ENCODE data around the gene PTP4A2. TPM values are rescaled to one million over a fixed set of nuclear protein-coding genes. Genes with fewer than 3 reads are reported as not detected.
A peak's percentile ranks its signal among the peaks of the same experiment; 100 is the strongest.

PTP4A2 gene
- total and polyA plus RNA-seq, 2 donors from 2014 or later = 130 to 236 TPM

DNA sequence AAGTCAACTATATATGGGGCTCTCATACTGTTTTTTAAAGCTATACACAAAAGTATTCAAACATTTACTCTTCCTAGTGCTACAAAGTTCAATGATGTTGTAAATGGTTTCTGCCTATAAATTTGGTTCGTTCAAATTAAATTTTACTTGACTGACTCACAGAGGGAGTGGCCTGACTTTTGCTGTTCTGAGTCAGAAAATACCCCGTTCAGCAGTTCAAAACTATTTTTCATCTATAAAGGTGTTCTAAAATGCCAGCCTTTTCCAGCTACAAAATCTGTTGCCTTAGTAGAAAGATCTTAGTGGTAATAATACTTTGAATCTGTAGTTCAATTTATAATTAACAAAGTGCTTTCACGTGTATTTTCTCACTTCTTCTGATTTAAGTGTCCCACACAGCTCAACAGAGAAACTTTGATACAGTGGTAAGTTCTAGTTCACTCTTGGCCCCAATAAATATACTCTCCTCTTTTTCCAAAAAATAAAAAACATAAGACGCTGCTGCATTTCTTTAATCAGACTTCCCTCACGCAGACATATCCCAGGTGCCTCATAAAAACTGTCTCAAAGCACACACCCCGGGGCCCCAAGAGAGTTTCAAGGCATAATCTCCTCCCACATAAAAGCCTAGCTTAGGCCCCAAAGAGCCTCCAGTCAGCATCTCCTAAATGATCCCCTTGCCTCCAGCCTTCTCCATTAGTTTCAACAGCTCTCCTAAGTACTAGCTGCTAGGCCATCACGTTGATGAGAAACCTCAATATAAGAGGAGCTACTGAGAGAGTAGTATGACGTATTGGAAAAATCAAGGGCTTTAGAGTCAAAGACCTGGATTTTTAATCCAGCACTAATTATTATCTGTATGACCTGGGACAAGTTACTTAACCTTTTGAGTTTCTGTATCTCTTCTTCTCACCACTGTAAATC lies 3.2 kb downstream of the PTP4A2 start:
- Histone ChIP-seq H3K4me3 (ENCODE audit: low read length in 3 of 3) (no peak overlapping the region), H3K36me3 (ENCODE audit: control insufficient read depth in 2 of 3, insufficient read depth in 3 of 3, low read length in 3 of 3) (no peaks in the 10 kb centered on the region), H3K27me3 (ENCODE audit: control insufficient read depth, insufficient read depth, low read length) (no peaks in the 10 kb centered on the region), H3K27ac (ENCODE audit: low read depth in 2 of 2, low read length in 2 of 2) (peak overlapping the region in 1 of 2 donors; percentile 62), H3K9me3 (ENCODE audit: control insufficient read depth in 2 of 3, insufficient read depth in 1 of 3, low read length in 3 of 3) (no peaks in the 10 kb centered on the region), H3K4me1 (ENCODE audit: control insufficient read depth in 2 of 3, insufficient read depth in 2 of 3, low read depth in 1 of 3, low read length in 3 of 3) (peaks cover 2 to 28% (median 28%) of the 10 kb centered on the region in 3 donors), H3K9ac (ENCODE audit: low read length in 3 of 3) (peak overlapping the region in 2 of 3 donors; percentile 2 to 33)
- DNase-seq (peak in 1 of 5 donors; percentile 15), FAIRE-seq (no peak)
- intact Hi-C loops (cut with DNase I) = no loop called here
- TF ChIP-seq, protein P1, sequence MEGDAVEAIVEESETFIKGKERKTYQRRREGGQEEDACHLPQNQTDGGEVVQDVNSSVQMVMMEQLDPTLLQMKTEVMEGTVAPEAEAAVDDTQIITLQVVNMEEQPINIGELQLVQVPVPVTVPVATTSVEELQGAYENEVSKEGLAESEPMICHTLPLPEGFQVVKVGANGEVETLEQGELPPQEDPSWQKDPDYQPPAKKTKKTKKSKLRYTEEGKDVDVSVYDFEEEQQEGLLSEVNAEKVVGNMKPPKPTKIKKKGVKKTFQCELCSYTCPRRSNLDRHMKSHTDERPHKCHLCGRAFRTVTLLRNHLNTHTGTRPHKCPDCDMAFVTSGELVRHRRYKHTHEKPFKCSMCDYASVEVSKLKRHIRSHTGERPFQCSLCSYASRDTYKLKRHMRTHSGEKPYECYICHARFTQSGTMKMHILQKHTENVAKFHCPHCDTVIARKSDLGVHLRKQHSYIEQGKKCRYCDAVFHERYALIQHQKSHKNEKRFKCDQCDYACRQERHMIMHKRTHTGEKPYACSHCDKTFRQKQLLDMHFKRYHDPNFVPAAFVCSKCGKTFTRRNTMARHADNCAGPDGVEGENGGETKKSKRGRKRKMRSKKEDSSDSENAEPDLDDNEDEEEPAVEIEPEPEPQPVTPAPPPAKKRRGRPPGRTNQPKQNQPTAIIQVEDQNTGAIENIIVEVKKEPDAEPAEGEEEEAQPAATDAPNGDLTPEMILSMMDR (IDR thresholded peaks at IDR 0.05; ENCODE audit: borderline replicate concordance, extremely low read depth, insufficient read depth) = no peak

DNA sequence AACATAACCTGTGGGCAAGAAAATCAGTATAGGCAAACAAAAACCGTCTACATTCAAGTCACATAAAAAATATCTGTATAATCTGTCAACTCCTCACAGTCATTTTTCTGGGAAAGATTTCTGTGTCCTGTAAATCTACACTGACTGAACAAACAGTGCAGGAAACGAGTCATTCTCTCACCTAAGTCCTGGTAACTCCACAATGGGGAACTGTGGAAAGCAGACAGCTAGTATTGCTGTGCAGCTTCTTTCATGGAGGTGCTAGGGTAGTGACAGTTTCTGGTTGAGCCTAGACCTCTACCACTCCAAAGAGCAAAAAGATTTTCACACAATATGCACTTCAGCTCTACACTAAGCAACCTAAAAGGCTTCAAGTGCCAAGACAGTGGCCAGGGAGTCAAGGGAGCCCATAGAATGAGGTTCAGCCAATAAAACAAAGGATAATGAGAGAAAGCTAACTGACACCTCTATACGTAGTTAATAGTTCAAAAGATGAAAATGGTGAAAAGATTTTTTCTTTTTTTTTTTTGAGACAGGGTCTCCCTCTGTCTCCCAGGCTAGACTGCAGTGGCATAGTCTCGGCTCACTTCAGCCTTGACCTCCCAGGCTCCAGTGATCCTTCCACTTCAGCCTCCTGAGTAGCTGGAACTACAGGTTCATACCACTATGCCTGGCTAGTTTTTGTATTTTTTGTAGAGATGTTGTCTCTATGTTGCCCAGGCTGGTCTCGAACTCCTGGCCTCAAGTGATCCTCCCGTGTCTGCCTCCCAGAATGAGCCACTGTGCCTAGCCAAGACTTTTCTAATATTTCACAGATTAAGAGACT lies 5.5 kb downstream of the PTP4A2 start:
- intact Hi-C loops (cut with DNase I) = no loop called here
- Histone ChIP-seq H3K4me1 (ENCODE audit: control insufficient read depth in 2 of 3, insufficient read depth in 2 of 3, low read depth in 1 of 3, low read length in 3 of 3) (peaks cover 2 to 17% (median 14%) of the 10 kb centered on the region in 3 donors), H3K27me3 (ENCODE audit: control insufficient read depth, insufficient read depth, low read length) (no peaks in the 10 kb centered on the region), H3K9ac (ENCODE audit: low read length in 3 of 3) (no peak overlapping the region), H3K27ac (ENCODE audit: low read depth in 2 of 2, low read length in 2 of 2) (peak overlapping the region in 1 of 2 donors; percentile 43), H3K4me3 (ENCODE audit: low read length in 3 of 3) (no peak overlapping the region), H3K9me3 (ENCODE audit: control insufficient read depth in 2 of 3, insufficient read depth in 1 of 3, low read length in 3 of 3) (no peaks in the 10 kb centered on the region), H3K36me3 (ENCODE audit: control insufficient read depth in 2 of 3, insufficient read depth in 3 of 3, low read length in 3 of 3) (no peaks in the 10 kb centered on the region)
- FAIRE-seq (no peak), DNase-seq (no peak)
- TF ChIP-seq, protein P1 (IDR thresholded peaks at IDR 0.05; ENCODE audit: borderline replicate concordance, extremely low read depth, insufficient read depth) = no peak

DNA sequence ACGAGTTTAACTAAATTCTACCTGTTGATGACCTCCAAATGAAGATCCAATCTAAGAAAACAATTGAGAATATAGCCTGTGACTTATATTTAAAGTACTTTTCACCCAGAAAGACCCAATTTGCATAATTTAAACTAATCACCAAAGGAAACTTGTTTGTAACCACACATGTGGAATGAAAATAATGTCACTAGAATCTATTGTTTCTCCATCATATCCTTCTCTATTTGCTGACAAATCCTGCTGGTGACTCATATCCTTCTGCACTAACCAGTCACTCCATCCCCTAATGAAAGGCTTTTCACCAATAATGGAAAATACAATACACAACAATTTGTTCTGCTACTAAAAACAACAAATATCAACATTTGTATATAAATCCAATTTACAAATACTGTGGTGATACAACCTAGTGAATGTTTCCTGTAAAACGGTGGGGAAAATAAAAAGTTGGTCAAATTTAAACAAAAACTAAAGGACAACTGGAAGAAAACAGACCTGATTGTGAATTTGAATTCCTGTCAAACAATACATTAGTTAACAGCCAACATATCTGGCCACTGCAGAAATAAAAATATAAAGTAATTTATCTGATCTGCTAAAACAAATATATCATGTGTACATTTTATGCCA lies 6.5 kb downstream of the PTP4A2 start:
- intact Hi-C loops (cut with DNase I) = no loop called here
- TF ChIP-seq, protein P1 (IDR thresholded peaks at IDR 0.05; ENCODE audit: borderline replicate concordance, extremely low read depth, insufficient read depth) = no peak
- Histone ChIP-seq H3K27me3 (ENCODE audit: control insufficient read depth, insufficient read depth, low read length) (no peaks in the 10 kb centered on the region), H3K9ac (ENCODE audit: low read length in 3 of 3) (no peak overlapping the region), H3K4me1 (ENCODE audit: control insufficient read depth in 2 of 3, insufficient read depth in 2 of 3, low read depth in 1 of 3, low read length in 3 of 3) (peaks cover 2 to 16% (median 15%) of the 10 kb centered on the region in 3 donors), H3K27ac (ENCODE audit: low read depth in 2 of 2, low read length in 2 of 2) (peak overlapping the region in 1 of 2 donors; percentile 49), H3K36me3 (ENCODE audit: control insufficient read depth in 2 of 3, insufficient read depth in 3 of 3, low read length in 3 of 3) (no peaks in the 10 kb centered on the region), H3K4me3 (ENCODE audit: low read length in 3 of 3) (no peak overlapping the region), H3K9me3 (ENCODE audit: control insufficient read depth in 2 of 3, insufficient read depth in 1 of 3, low read length in 3 of 3) (no peaks in the 10 kb centered on the region)
- DNase-seq (no peak), FAIRE-seq (no peak)

Measured in kidney (tissue), 14 donors.